Ishikawa (cell line): Measurements from ENCODE around the gene OR52A1.

Experiments
- CEBPB ChIP-seq: IDR thresholded peaks from 2 replicates; pipeline ENCODE4 v1.6.1; 2012
- EP300 ChIP-seq: IDR thresholded peaks from 2 replicates; pipeline ENCODE4 v1.6.1; 2012; ENCODE audit warnings: borderline replicate concordance
- FOXM1 ChIP-seq: IDR thresholded peaks from 2 replicates; pipeline ENCODE4 v1.6.1; 2012; ENCODE audit warnings: low read depth, borderline replicate concordance
- MAX ChIP-seq: IDR thresholded peaks from 2 replicates; pipeline ENCODE4 v1.6.1; 2012
- NFIC ChIP-seq: IDR thresholded peaks from 2 replicates; pipeline ENCODE4 v1.6.1; 2012
- TAF1 ChIP-seq: IDR thresholded peaks from 2 replicates; pipeline ENCODE4 v1.6.1; 2012; ENCODE audit warnings: low read depth, mild to moderate bottlenecking
- TCF12 ChIP-seq: IDR thresholded peaks from 2 replicates; pipeline ENCODE4 v1.6.1; 2012; ENCODE audit warnings: low read depth
- YY1 ChIP-seq: IDR thresholded peaks from 2 replicates; pipeline ENCODE4 v1.6.1; 2012; ENCODE audit warnings: low read depth
- ZBTB7A ChIP-seq: IDR thresholded peaks from 2 replicates; pipeline ENCODE4 v1.6.1; 2012; ENCODE audit warnings: low read depth
- TF ChIP-seq, protein P1 (sequence below): IDR thresholded peaks from 2 replicates; pipeline ENCODE4 v1.6.1; 2012; ENCODE audit warnings: low read depth, mild to moderate bottlenecking

GRCh38 chr11:5107285-5107684 lies 47.3 kb downstream of the OR52A1 start:
- TF ChIP-seq, protein P1, sequence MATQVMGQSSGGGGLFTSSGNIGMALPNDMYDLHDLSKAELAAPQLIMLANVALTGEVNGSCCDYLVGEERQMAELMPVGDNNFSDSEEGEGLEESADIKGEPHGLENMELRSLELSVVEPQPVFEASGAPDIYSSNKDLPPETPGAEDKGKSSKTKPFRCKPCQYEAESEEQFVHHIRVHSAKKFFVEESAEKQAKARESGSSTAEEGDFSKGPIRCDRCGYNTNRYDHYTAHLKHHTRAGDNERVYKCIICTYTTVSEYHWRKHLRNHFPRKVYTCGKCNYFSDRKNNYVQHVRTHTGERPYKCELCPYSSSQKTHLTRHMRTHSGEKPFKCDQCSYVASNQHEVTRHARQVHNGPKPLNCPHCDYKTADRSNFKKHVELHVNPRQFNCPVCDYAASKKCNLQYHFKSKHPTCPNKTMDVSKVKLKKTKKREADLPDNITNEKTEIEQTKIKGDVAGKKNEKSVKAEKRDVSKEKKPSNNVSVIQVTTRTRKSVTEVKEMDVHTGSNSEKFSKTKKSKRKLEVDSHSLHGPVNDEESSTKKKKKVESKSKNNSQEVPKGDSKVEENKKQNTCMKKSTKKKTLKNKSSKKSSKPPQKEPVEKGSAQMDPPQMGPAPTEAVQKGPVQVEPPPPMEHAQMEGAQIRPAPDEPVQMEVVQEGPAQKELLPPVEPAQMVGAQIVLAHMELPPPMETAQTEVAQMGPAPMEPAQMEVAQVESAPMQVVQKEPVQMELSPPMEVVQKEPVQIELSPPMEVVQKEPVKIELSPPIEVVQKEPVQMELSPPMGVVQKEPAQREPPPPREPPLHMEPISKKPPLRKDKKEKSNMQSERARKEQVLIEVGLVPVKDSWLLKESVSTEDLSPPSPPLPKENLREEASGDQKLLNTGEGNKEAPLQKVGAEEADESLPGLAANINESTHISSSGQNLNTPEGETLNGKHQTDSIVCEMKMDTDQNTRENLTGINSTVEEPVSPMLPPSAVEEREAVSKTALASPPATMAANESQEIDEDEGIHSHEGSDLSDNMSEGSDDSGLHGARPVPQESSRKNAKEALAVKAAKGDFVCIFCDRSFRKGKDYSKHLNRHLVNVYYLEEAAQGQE = no peak
- no peak for TF ChIP-seq TAF1
- no peak for TF ChIP-seq YY1
- no peak for TF ChIP-seq EP300
- TF ChIP-seq ZBTB7A = no peak
- no peak for TF ChIP-seq MAX
- no peak for TF ChIP-seq NFIC
- TF ChIP-seq CEBPB = no peak
- TF ChIP-seq FOXM1 = no peak
- TF ChIP-seq TCF12 = no peak
